ENCODE data around the gene KRT85. TPM values are rescaled to one million over a fixed set of nuclear protein-coding genes. Genes with fewer than 3 reads are reported as not detected.
A peak's percentile ranks its signal among the peaks of the same experiment; 100 is the strongest.

KRT85 gene
- total and polyA plus RNA-seq, 4 donors = not detected

DNA sequence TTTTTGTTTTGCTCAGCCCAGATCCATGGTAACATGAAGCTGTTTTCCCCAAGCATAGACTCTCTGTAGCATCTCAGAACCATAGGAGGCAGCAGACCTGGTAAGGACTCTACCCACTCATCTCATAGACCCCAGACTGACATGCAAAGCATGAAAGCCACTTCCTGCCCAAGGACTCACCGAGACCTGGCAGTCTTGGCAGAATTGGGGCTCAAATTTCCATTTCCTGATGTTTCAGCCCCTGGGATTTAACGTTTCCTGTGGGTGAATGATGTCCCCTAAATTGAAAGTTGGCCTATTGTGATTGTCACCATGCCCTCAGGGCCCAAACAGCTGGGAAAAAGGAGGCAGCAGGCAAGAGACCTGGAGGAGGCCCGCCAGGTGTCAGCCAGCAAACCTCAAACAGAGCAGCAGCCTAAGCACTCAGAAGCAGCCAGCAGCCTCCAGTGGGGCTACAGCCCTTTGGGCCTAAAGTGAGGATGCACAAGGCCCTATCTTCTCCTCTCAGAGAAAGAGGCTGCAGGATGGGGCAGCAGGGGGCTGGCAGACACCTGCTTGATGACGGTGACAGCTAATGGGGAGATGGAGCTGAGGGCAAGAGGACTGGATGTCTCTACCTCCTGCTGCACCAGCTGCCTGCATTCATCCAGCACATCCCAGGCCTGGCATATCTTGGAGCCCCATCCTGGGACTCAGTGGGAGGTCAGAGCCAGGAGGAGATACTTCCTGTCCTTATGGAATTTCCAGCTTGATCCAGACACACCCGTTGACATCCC lies 8.5 kb downstream of the KRT85 start:
- Histone ChIP-seq H3K4me1 (ENCODE audit: control insufficient read depth in 1 of 2, insufficient read depth in 2 of 2, low read length in 2 of 2) (no peaks in the 10 kb centered on the region), H3K36me3 (ENCODE audit: control insufficient read depth in 1 of 2, insufficient read depth in 2 of 2, low read length in 1 of 2) (no peaks in the 10 kb centered on the region), H3K27ac (ENCODE audit: low read depth in 1 of 2, low read length in 2 of 2) (no peak overlapping the region), H3K9me3 (ENCODE audit: control insufficient read depth, low read length) (no peaks in the 10 kb centered on the region), H3K4me3 (ENCODE audit: low read length in 2 of 2) (no peak overlapping the region), H3K27me3 (ENCODE audit: control insufficient read depth in 1 of 2, insufficient read depth in 2 of 2, low read length in 1 of 2) (no peaks in the 10 kb centered on the region)
- DNase-seq = peak in 1 of 2 donors; percentile 64
- intact Hi-C loops (cut with DNase I) = no loop called here
- ATAC-seq (ENCODE audit: low FRiP score) = no peak
- 91 to 96% methylated on average over 5 of the region's 5 CpGs for WGBS, 2 donors

DNA sequence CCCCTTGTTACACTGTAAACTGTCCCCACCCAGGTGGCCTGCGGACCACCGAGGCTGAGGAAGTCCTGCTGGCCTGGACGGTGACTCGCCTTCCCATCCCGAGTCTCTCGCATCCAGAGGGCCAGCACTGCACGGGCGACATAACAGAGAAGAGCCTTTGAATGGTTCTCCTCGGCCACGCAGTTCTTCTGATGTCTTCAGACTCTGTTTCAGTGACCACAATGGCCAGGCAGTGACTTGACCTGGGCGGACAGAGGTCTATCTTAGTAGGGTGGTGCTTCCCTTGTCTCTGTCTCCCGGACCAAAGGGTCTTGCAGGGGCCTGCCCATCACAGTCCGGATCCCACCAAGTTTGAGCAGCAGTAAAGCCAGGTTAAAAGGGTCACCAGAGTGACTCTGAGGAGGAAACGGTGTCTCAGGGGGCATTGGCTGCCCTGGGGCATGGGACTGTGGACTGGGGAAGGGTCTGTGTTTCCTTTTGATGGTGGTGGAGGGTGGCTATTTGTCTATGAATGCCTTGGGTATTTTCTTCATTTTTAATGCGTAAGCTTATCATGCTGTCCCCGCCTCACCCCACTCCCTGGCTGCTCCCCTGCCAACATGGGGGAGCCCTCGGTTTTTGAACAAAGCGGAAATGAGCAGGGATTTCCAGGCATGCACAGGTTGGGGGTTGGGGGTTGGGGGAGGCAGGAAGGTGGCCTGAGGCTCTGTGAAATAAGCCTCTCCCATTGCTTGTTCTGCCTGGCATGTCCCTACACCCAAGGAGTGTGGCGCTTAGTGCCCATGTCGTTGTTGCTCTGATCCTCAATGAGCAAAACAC lies 10.3 kb downstream of the KRT85 start:
- 93 to 95% methylated on average over 20 of the region's 20 CpGs for WGBS, 2 donors
- ATAC-seq (ENCODE audit: low FRiP score) (no peak), DNase-seq (peak in 1 of 2 donors; percentile 62)
- Histone ChIP-seq H3K36me3 (ENCODE audit: control insufficient read depth in 1 of 2, insufficient read depth in 2 of 2, low read length in 1 of 2) (no peaks in the 10 kb centered on the region), H3K9me3 (ENCODE audit: control insufficient read depth, low read length) (no peaks in the 10 kb centered on the region), H3K27me3 (ENCODE audit: control insufficient read depth in 1 of 2, insufficient read depth in 2 of 2, low read length in 1 of 2) (no peaks in the 10 kb centered on the region), H3K4me3 (ENCODE audit: low read length in 2 of 2) (no peak overlapping the region), H3K27ac (ENCODE audit: low read depth in 1 of 2, low read length in 2 of 2) (no peak overlapping the region), H3K4me1 (ENCODE audit: control insufficient read depth in 1 of 2, insufficient read depth in 2 of 2, low read length in 2 of 2) (no peaks in the 10 kb centered on the region)
- intact Hi-C loops (cut with DNase I) = no loop called here

DNA sequence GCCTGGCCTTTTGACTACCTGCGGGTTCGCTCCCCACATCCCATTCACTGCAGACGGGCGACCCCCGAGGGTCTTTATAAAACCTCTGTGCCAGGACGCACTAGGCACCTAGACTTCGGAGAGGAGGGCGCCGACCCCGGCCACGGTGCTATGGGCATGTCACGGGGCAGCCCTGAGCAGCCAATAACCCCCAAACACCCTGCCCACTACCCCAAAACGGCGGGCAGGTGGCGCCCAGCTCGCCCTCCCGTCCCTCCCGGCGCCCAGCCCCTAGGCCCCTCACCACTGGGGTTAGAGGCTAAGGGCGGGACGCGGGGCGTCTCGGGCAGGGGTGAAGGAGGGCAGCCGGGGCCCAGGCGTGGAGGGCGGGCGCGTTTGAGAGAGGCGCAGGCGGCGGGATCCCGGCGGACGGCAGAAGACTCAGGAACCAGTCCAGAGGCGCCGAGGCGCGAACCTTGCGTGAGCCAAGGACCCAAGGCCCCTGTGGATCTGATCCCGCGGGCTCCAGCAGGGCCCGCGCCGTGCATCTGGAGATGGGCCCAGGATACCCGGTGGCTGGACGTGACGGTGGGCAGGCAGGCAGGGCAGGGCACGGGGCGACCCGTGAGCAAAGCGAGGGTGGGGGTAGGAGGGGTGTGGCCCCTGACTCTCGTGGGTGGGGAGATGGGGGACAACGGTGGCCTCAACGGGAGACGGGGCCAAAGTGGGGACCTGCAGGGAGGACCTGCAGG lies 11.1 kb downstream of the KRT85 start:
- intact Hi-C loops (cut with DNase I) = no loop called here
- DNase-seq (peak in 1 of 2 donors; percentile 71), ATAC-seq (ENCODE audit: low FRiP score) (no peak)
- H3K4me1 ChIP-seq (ENCODE audit: control insufficient read depth in 1 of 2, insufficient read depth in 2 of 2, low read length in 2 of 2) = no peaks in the 10 kb centered on the region
- no peak overlapping the region for H3K4me3 ChIP-seq (ENCODE audit: low read length in 2 of 2)
- no peaks in the 10 kb centered on the region for H3K9me3 ChIP-seq (ENCODE audit: control insufficient read depth, low read length)
- H3K36me3 ChIP-seq (ENCODE audit: control insufficient read depth in 1 of 2, insufficient read depth in 2 of 2, low read length in 1 of 2) = no peaks in the 10 kb centered on the region
- no peaks in the 10 kb centered on the region for H3K27me3 ChIP-seq (ENCODE audit: control insufficient read depth in 1 of 2, insufficient read depth in 2 of 2, low read length in 1 of 2)
- no peak overlapping the region for H3K27ac ChIP-seq (ENCODE audit: low read depth in 1 of 2, low read length in 2 of 2)
- 91 to 92% methylated on average over 56 of the region's 56 CpGs for WGBS, 2 donors

DNA sequence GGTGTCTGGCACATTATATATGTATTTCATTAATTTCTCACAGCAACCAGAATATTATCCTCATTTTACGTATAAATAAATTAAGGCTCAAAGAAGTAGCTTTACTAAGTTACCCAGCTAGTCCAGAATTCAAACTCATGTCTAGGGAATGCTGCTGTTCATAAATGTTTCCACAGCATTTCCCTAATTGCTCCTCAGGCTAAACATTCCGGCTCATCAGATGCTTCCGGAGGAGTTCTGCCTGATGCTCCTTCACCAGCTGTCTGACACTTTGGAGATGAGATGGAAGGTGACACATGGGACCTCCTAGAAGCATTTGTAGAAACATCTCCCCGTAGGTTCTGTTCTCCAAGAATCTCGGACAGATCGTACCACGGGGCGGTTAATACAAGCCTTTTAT lies 12.1 kb downstream of the KRT85 start:
- no peak overlapping the region for H3K4me3 ChIP-seq (ENCODE audit: low read length in 2 of 2)
- WGBS, 2 donors = 95 to 96% methylated on average over 8 of the region's 8 CpGs
- ATAC-seq (ENCODE audit: low FRiP score) (no peak), DNase-seq (no peak)
- no peak overlapping the region for H3K27ac ChIP-seq (ENCODE audit: low read depth in 1 of 2, low read length in 2 of 2)
- H3K27me3 ChIP-seq (ENCODE audit: control insufficient read depth in 1 of 2, insufficient read depth in 2 of 2, low read length in 1 of 2) = no peaks in the 10 kb centered on the region
- intact Hi-C loops (cut with DNase I) = no loop called here
- H3K4me1 ChIP-seq (ENCODE audit: control insufficient read depth in 1 of 2, insufficient read depth in 2 of 2, low read length in 2 of 2) = no peaks in the 10 kb centered on the region
- no peaks in the 10 kb centered on the region for H3K36me3 ChIP-seq (ENCODE audit: control insufficient read depth in 1 of 2, insufficient read depth in 2 of 2, low read length in 1 of 2)
- H3K9me3 ChIP-seq (ENCODE audit: control insufficient read depth, low read length) = no peaks in the 10 kb centered on the region

DNA sequence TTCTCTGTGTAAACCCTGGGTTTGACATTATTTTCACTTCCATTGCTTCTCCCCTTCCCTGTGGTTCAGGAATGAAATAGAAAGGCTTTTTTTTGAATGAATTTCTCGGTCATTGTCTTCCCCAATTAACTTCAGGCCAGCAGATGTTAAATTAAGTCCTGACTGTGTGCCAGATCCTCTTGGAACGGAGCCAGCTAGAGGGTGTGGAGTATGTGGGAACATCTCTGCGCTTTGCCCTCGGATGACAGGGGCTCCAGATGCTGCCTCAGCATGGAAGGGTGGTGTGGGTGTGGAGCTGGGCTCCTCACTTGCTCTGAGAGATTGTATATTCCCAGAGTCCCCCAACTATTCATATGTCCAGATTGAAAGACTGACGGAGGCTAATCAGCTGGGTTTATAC lies 13.1 kb downstream of the KRT85 start:
- Histone ChIP-seq H3K27me3 (ENCODE audit: control insufficient read depth in 1 of 2, insufficient read depth in 2 of 2, low read length in 1 of 2) (no peaks in the 10 kb centered on the region), H3K27ac (ENCODE audit: low read depth in 1 of 2, low read length in 2 of 2) (no peak overlapping the region), H3K4me3 (ENCODE audit: low read length in 2 of 2) (no peak overlapping the region), H3K4me1 (ENCODE audit: control insufficient read depth in 1 of 2, insufficient read depth in 2 of 2, low read length in 2 of 2) (no peaks in the 10 kb centered on the region), H3K9me3 (ENCODE audit: control insufficient read depth, low read length) (no peaks in the 10 kb centered on the region), H3K36me3 (ENCODE audit: control insufficient read depth in 1 of 2, insufficient read depth in 2 of 2, low read length in 1 of 2) (no peaks in the 10 kb centered on the region)
- 40 to 49% methylated on average over 5 of the region's 5 CpGs for WGBS, 2 donors
- intact Hi-C loops (cut with DNase I) = no loop called here
- ATAC-seq (ENCODE audit: low FRiP score) (no peak), DNase-seq (no peak)

DNA sequence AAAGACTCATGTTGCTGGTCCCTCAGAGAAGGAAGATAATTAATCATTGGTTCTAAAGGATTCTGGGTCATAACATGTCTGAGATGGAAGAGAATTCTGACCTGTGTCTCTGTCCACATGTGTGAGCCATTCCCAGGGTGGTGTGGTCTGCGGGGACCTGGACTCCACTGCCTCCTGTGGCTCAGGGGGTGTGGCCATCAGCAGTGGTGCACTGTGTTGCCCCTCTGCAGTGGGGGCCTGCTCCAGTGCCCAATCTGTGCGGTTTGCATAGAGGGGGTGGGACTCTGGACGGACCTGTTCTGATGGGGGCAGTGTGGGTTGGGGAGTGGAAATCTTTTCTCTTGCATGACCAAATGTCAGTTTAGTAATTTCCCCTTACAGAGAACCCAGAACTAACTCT lies 13.5 kb downstream of the KRT85 start:
- H3K27ac ChIP-seq (ENCODE audit: low read depth in 1 of 2, low read length in 2 of 2) = no peak overlapping the region
- ATAC-seq (ENCODE audit: low FRiP score) = no peak
- no peaks in the 10 kb centered on the region for H3K36me3 ChIP-seq (ENCODE audit: control insufficient read depth in 1 of 2, insufficient read depth in 2 of 2, low read length in 1 of 2)
- DNase-seq = peak; percentile 25 to 42
- H3K27me3 ChIP-seq (ENCODE audit: control insufficient read depth in 1 of 2, insufficient read depth in 2 of 2, low read length in 1 of 2) = no peaks in the 10 kb centered on the region
- WGBS, 2 donors = 82 to 83% methylated on average over 3 of the region's 3 CpGs
- H3K4me1 ChIP-seq (ENCODE audit: control insufficient read depth in 1 of 2, insufficient read depth in 2 of 2, low read length in 2 of 2) = no peaks in the 10 kb centered on the region
- H3K4me3 ChIP-seq (ENCODE audit: low read length in 2 of 2) = no peak overlapping the region
- intact Hi-C loops (cut with DNase I) = no loop called here
- no peaks in the 10 kb centered on the region for H3K9me3 ChIP-seq (ENCODE audit: control insufficient read depth, low read length)

DNA sequence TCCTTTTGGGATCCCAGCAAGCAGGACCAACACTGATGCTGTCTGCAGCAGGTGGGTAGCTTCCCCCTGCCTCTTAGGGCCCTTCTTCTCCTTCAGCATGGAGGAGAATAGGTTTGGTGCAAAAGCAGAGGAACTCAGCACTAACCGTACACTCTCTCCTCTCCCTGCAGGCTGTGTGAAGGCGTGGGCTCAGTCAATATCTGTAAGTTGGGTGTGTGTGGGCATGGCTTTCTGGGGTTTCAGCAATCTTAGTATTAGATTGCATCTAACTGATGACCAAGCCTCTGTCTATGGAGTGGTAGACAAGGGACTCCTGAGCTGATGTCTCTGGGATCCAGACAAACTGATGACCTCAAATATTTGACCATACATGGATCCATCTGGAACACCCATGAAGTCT lies 14.3 kb downstream of the KRT85 start:
- DNase-seq = no peak
- Histone ChIP-seq H3K36me3 (ENCODE audit: control insufficient read depth in 1 of 2, insufficient read depth in 2 of 2, low read length in 1 of 2) (no peaks in the 10 kb centered on the region), H3K9me3 (ENCODE audit: control insufficient read depth, low read length) (no peaks in the 10 kb centered on the region), H3K4me1 (ENCODE audit: control insufficient read depth in 1 of 2, insufficient read depth in 2 of 2, low read length in 2 of 2) (no peaks in the 10 kb centered on the region), H3K27ac (ENCODE audit: low read depth in 1 of 2, low read length in 2 of 2) (no peak overlapping the region), H3K4me3 (ENCODE audit: low read length in 2 of 2) (no peak overlapping the region), H3K27me3 (ENCODE audit: control insufficient read depth in 1 of 2, insufficient read depth in 2 of 2, low read length in 1 of 2) (no peaks in the 10 kb centered on the region)
- intact Hi-C loops (cut with DNase I) = no loop called here
- no peak for ATAC-seq (ENCODE audit: low FRiP score)
- WGBS, 2 donors = 92 to 95% methylated on average over 2 of the region's 2 CpGs

DNA sequence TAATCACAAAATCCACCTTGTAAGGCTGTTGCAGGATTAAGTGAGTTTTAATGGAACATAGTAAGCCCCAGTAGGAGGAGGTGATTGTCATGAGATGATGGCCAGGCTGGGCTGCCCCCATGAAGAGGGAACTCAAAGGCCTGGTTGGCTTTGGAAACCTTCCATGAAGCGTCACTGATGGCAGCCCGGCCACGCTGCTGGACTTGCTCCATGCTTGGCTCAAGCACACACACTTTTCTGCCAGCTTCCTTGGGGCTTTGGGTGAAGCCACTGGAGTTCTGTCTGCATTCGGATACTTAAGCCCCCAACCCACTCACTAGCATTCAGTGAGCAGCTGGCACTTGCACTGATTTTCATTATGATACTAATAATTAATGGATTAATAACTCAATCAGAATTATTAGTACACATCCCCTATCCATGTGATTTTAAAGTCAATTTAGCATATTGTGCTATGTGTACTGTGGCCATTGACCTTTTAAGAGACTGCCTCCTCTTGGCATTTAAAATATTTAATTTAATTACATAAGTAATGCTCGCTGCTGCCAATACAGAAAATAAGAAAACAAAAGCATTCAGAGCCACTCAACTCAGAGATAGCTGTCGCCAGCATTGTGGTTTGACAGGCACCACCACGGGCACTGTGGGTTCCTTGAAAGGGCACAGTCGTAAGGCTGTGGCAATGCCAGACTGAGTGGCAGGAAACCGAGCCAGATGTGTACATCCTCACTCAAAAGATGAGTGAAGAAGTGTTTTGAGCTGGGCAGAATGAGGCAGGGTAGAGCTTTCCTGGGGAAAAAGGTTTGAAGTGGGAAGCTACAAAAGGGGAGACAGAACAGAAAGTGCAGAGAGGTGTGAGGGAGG lies 15.9 kb downstream of the KRT85 start:
- H3K36me3 ChIP-seq (ENCODE audit: control insufficient read depth in 1 of 2, insufficient read depth in 2 of 2, low read length in 1 of 2) = no peaks in the 10 kb centered on the region
- no peak overlapping the region for H3K4me3 ChIP-seq (ENCODE audit: low read length in 2 of 2)
- no peaks in the 10 kb centered on the region for H3K9me3 ChIP-seq (ENCODE audit: control insufficient read depth, low read length)
- H3K4me1 ChIP-seq (ENCODE audit: control insufficient read depth in 1 of 2, insufficient read depth in 2 of 2, low read length in 2 of 2) = no peaks in the 10 kb centered on the region
- intact Hi-C loops (cut with DNase I) = no loop called here
- DNase-seq = peak; percentile 51 to 79
- 5 to 6% methylated on average over 9 of the region's 9 CpGs for WGBS, 2 donors
- ATAC-seq (ENCODE audit: low FRiP score) = no peak
- no peaks in the 10 kb centered on the region for H3K27me3 ChIP-seq (ENCODE audit: control insufficient read depth in 1 of 2, insufficient read depth in 2 of 2, low read length in 1 of 2)
- no peak overlapping the region for H3K27ac ChIP-seq (ENCODE audit: low read depth in 1 of 2, low read length in 2 of 2)

All from aorta (tissue), 5 donors.